Measurements from ENCODE around the gene AADAC. TPM values are rescaled to one million over a fixed set of nuclear protein-coding genes. Genes with fewer than 3 reads are reported as not detected.

Gene AADAC
- polyA plus RNA-seq, 1 donor from 2014 or later = not detected

DNA sequence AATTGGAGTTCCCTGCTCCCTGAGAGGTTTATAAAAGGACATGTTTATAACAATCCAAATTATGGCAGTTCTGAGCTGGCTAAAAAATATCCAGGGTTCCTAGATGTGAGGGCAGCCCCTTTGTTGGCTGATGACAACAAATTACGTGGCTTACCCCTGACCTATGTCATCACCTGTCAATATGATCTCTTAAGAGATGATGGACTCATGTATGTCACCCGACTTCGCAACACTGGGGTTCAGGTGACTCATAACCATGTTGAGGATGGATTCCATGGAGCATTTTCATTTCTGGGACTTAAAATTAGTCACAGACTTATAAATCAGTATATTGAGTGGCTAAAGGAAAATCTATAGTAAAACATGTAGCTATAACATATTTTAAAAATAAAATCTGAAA, 13.9 kb downstream of the AADAC start:
- H3K9me3 ChIP-seq (ENCODE audit: low read length) = no peaks in the 10 kb centered on the region
- H3K4me2 ChIP-seq (ENCODE audit: low read length) = no peak overlapping the region
- H3K9me2 ChIP-seq (ENCODE audit: insufficient read depth, low read length) = no peaks in the 10 kb centered on the region
- H2AFZ ChIP-seq (ENCODE audit: low read depth, low read length) = no peak overlapping the region
- H3K9ac ChIP-seq (ENCODE audit: low read length) = no peak overlapping the region
- TF ChIP-seq EP300 (conservative IDR thresholded peaks at IDR 0.05; ENCODE audit: poor library complexity, severe bottlenecking) = no peak
- TF ChIP-seq, protein P1, sequence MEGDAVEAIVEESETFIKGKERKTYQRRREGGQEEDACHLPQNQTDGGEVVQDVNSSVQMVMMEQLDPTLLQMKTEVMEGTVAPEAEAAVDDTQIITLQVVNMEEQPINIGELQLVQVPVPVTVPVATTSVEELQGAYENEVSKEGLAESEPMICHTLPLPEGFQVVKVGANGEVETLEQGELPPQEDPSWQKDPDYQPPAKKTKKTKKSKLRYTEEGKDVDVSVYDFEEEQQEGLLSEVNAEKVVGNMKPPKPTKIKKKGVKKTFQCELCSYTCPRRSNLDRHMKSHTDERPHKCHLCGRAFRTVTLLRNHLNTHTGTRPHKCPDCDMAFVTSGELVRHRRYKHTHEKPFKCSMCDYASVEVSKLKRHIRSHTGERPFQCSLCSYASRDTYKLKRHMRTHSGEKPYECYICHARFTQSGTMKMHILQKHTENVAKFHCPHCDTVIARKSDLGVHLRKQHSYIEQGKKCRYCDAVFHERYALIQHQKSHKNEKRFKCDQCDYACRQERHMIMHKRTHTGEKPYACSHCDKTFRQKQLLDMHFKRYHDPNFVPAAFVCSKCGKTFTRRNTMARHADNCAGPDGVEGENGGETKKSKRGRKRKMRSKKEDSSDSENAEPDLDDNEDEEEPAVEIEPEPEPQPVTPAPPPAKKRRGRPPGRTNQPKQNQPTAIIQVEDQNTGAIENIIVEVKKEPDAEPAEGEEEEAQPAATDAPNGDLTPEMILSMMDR (IDR thresholded peaks at IDR 0.05; ENCODE audit: poor library complexity, severe bottlenecking) = no peak
- no peak for TF ChIP-seq RAD21 (conservative IDR thresholded peaks at IDR 0.05)
- TF ChIP-seq, protein P2, sequence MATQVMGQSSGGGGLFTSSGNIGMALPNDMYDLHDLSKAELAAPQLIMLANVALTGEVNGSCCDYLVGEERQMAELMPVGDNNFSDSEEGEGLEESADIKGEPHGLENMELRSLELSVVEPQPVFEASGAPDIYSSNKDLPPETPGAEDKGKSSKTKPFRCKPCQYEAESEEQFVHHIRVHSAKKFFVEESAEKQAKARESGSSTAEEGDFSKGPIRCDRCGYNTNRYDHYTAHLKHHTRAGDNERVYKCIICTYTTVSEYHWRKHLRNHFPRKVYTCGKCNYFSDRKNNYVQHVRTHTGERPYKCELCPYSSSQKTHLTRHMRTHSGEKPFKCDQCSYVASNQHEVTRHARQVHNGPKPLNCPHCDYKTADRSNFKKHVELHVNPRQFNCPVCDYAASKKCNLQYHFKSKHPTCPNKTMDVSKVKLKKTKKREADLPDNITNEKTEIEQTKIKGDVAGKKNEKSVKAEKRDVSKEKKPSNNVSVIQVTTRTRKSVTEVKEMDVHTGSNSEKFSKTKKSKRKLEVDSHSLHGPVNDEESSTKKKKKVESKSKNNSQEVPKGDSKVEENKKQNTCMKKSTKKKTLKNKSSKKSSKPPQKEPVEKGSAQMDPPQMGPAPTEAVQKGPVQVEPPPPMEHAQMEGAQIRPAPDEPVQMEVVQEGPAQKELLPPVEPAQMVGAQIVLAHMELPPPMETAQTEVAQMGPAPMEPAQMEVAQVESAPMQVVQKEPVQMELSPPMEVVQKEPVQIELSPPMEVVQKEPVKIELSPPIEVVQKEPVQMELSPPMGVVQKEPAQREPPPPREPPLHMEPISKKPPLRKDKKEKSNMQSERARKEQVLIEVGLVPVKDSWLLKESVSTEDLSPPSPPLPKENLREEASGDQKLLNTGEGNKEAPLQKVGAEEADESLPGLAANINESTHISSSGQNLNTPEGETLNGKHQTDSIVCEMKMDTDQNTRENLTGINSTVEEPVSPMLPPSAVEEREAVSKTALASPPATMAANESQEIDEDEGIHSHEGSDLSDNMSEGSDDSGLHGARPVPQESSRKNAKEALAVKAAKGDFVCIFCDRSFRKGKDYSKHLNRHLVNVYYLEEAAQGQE (IDR thresholded peaks at IDR 0.05; ENCODE audit: borderline replicate concordance) = no peak
- no peak for TF ChIP-seq MXI1 (conservative IDR thresholded peaks at IDR 0.05; ENCODE audit: poor library complexity, severe bottlenecking)
- no peak for TF ChIP-seq POLR2AphosphoS5 (IDR thresholded peaks at IDR 0.05)
- TF ChIP-seq EZH2 (IDR thresholded peaks at IDR 0.05; ENCODE audit: borderline replicate concordance, insufficient read depth, low read length, poor library complexity, severe bottlenecking) = no peak
- no peak for TF ChIP-seq SMC3 (conservative IDR thresholded peaks at IDR 0.05; ENCODE audit: poor library complexity)
- no peak for TF ChIP-seq TAF1 (IDR thresholded peaks at IDR 0.05; ENCODE audit: low read depth)
- no peaks in the 10 kb centered on the region for H3K27me3 ChIP-seq (ENCODE audit: insufficient read depth, low read depth, low read length)
- H4K20me1 ChIP-seq (ENCODE audit: insufficient read depth) = no peaks in the 10 kb centered on the region
- H3K27ac ChIP-seq (ENCODE audit: low read length) = no peak overlapping the region
- no peak overlapping the region for H3K4me3 ChIP-seq (ENCODE audit: low read length)
- H3F3A ChIP-seq (ENCODE audit: insufficient read depth, low read length, poor library complexity, severe bottlenecking) = no peaks in the 10 kb centered on the region
- H3K79me2 ChIP-seq (replicated peaks; ENCODE audit: insufficient read depth, low read length) = no peaks in the 10 kb centered on the region
- H3K36me3 ChIP-seq (ENCODE audit: insufficient read depth, low read length) = no peaks in the 10 kb centered on the region

DNA sequence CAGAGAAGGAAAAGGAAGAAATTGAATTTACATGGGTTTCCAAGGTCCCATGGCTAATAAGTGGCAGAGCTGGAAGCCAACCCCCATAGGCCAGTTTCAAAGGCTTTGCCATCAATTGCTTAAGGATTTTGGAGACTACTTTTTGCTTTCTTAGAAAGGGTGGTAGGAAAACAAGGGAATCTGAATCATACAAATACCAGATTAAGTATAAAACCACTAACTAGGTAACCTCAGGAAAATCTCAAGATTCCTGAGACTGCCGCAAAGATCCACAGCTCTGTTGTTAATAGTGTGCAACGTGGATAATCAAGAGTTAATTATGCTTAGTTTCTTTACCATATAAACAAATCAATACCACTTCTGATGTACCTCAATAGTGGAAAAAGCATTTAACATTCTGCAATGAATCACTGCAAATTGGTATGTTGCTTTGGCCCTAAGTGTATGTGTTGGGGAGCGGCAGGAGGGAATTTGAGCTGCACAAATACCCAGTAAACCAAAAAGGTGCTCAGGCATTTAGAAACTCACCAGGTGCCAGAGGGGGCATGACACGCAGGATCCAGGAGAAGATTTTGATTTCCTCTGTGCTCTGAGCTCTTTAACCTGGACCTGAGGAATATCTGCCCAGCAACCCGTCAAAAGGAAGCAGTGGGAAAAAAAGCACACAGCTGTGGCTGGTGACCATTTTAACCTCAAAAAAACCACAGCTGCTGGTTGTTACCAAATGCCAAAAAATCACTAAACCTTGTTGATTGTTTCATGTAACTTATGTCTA, 22.0 kb downstream of the AADAC start:
- TF ChIP-seq TAF1 (IDR thresholded peaks at IDR 0.05; ENCODE audit: low read depth) (no peak), EZH2 (IDR thresholded peaks at IDR 0.05; ENCODE audit: borderline replicate concordance, insufficient read depth, low read length, poor library complexity, severe bottlenecking) (no peak), POLR2AphosphoS5 (IDR thresholded peaks at IDR 0.05) (no peak), RAD21 (conservative IDR thresholded peaks at IDR 0.05) (no peak), SMC3 (conservative IDR thresholded peaks at IDR 0.05; ENCODE audit: poor library complexity) (no peak)
- TF ChIP-seq, protein P2 (IDR thresholded peaks at IDR 0.05; ENCODE audit: borderline replicate concordance) = no peak
- TF ChIP-seq, protein P1 (IDR thresholded peaks at IDR 0.05; ENCODE audit: poor library complexity, severe bottlenecking) = no peak
- Histone ChIP-seq H3K4me3 (ENCODE audit: low read length) (no peak overlapping the region), H3K9me3 (ENCODE audit: low read length) (no peaks in the 10 kb centered on the region), H4K20me1 (ENCODE audit: insufficient read depth) (no peaks in the 10 kb centered on the region), H3K79me2 (replicated peaks; ENCODE audit: insufficient read depth, low read length) (no peaks in the 10 kb centered on the region), H3K36me3 (ENCODE audit: insufficient read depth, low read length) (no peaks in the 10 kb centered on the region), H3K27me3 (ENCODE audit: insufficient read depth, low read depth, low read length) (no peaks in the 10 kb centered on the region), H3K9me2 (ENCODE audit: insufficient read depth, low read length) (no peaks in the 10 kb centered on the region), H3F3A (ENCODE audit: insufficient read depth, low read length, poor library complexity, severe bottlenecking) (no peaks in the 10 kb centered on the region), H2AFZ (ENCODE audit: low read depth, low read length) (no peak overlapping the region), H3K9ac (ENCODE audit: low read length) (no peak overlapping the region), H3K27ac (ENCODE audit: low read length) (no peak overlapping the region), H3K4me2 (ENCODE audit: low read length) (no peak overlapping the region)
